ENCODE results near the gene RASGRP1. TPM values are rescaled to one million over a fixed set of nuclear protein-coding genes. Genes with fewer than 3 reads are reported as not detected.

Gene RASGRP1
- total and polyA plus RNA-seq, 7 experiments from 2014 or later: 77.6 to 182 (median 101) TPM

GRCh38 chr15:38509152-38509551, 55.5 kb downstream of the RASGRP1 start:
- no peaks in the 10 kb centered on the region for H3K27me3 Mint-ChIP-seq

GRCh38 chr15:38508647-38509046, 56.0 kb downstream of the RASGRP1 start:
- Mint-ChIP-seq H3K36me3 (peaks cover 4 to 64% (median 31%) of the 10 kb centered on the region in 5 donors), H3K4me1 (peaks cover 0 to 50% (median 0%) of the 10 kb centered on the region in 7 donors), H3K9me3 (no peaks in the 10 kb centered on the region), H3K4me3 (peak overlapping the region in 1 of 10 donors; percentile 44), H3K27me3 (no peaks in the 10 kb centered on the region), H3K27ac (peak overlapping the region; percentile 55 to 84 (median 72))
- intact Hi-C loops (cut with micrococcal nuclease): loop anchor here in 1 of 2 donors (2.0 kb wide), 1 partner anchor 18 kb away; no protein-coding TSS in a partner anchor
- Histone ChIP-seq H3K9me3 (ENCODE audit: control insufficient read depth in 2 of 3, low read length in 3 of 3) (no peaks in the 10 kb centered on the region), H3K4me1 (ENCODE audit: control insufficient read depth in 2 of 2, insufficient read depth in 2 of 2, low read length in 2 of 2) (no peaks in the 10 kb centered on the region), H3K36me3 (ENCODE audit: control insufficient read depth in 2 of 3, insufficient read depth in 3 of 3, low read length in 3 of 3) (peaks cover 51 to 99% (median 82%) of the 10 kb centered on the region in 3 experiments), H3K27me3 (ENCODE audit: control insufficient read depth in 2 of 2, insufficient read depth in 2 of 2, low read length in 2 of 2) (no peaks in the 10 kb centered on the region), H3K27ac (ENCODE audit: low read depth, low read length) (no peak overlapping the region), H3K4me3 (ENCODE audit: low read length) (no peak overlapping the region)
- no peak for DNase-seq
- ChIA-PET POLR2A (interaction anchor here (0.9 kb wide), 1 partner anchor 13 kb away, joined by 3 read pairs; no protein-coding TSS in a partner anchor), CTCF (no interaction called here)
- ATAC-seq: no peak

More at GRCh38 chr15:38509152-38509551, 55.5 kb downstream of the RASGRP1 start:
- H3K27me3 ChIP-seq (ENCODE audit: control insufficient read depth in 2 of 2, insufficient read depth in 2 of 2, low read length in 2 of 2): no peaks in the 10 kb centered on the region
- H3K9me3 ChIP-seq (ENCODE audit: control insufficient read depth in 2 of 3, low read length in 3 of 3): no peaks in the 10 kb centered on the region
- Mint-ChIP-seq H3K4me1 (peaks cover 0 to 52% (median 0%) of the 10 kb centered on the region in 7 donors), H3K27ac (peak overlapping the region in 7 of 9 donors; percentile 55 to 84 (median 73)), H3K36me3 (peaks cover 3 to 65% (median 34%) of the 10 kb centered on the region in 5 donors), H3K4me3 (peak overlapping the region in 1 of 10 donors; percentile 44), H3K9me3 (no peaks in the 10 kb centered on the region)
- H3K27ac ChIP-seq (ENCODE audit: low read depth, low read length): no peak overlapping the region
- no peak overlapping the region for H3K4me3 ChIP-seq (ENCODE audit: low read length)
- peaks cover 54 to 99% (median 84%) of the 10 kb centered on the region in 3 experiments for H3K36me3 ChIP-seq (ENCODE audit: control insufficient read depth in 2 of 3, insufficient read depth in 3 of 3, low read length in 3 of 3)
- CTCF ChIA-PET: interaction anchor here (1.2 to 2.2 kb wide), 2 partner anchors 54 to 190 kb away, joined by 3 to 7 read pairs; no protein-coding TSS in a partner anchor
- POLR2A ChIA-PET: interaction anchor here (0.9 kb wide), 1 partner anchor 22 kb away, joined by 3 read pairs; no protein-coding TSS in a partner anchor
- DNase-seq (no peak), ATAC-seq (no peak)
- intact Hi-C loops (cut with micrococcal nuclease): loop anchor here in 1 of 2 donors (2.0 kb wide), 1 partner anchor 18 kb away; no protein-coding TSS in a partner anchor
- no peaks in the 10 kb centered on the region for H3K4me1 ChIP-seq (ENCODE audit: control insufficient read depth in 2 of 2, insufficient read depth in 2 of 2, low read length in 2 of 2)

- H3K27ac ChIP-seq (ENCODE audit: low read depth, low read length): peak overlapping the region; percentile 32
- H3K4me1 ChIP-seq (ENCODE audit: control insufficient read depth in 2 of 2, insufficient read depth in 2 of 2, low read length in 2 of 2): no peaks in the 10 kb centered on the region
- H3K27ac Mint-ChIP-seq: peak overlapping the region; percentile 18 to 84 (median 59)
- H3K9me3 Mint-ChIP-seq: no peaks in the 10 kb centered on the region
- ChIA-PET POLR2A (no interaction called here), CTCF (interaction anchor here (0.7 to 2.1 kb wide), 3 partner anchors 10 to 180 kb away, joined by 4 to 6 read pairs (median 4); no protein-coding TSS in a partner anchor)
- no peaks in the 10 kb centered on the region for H3K27me3 Mint-ChIP-seq
- DNase-seq (no peak), ATAC-seq (no peak)
- H3K36me3 Mint-ChIP-seq: peaks cover 14 to 69% (median 35%) of the 10 kb centered on the region in 5 donors
- no peaks in the 10 kb centered on the region for H3K9me3 ChIP-seq (ENCODE audit: control insufficient read depth in 2 of 3, low read length in 3 of 3)
- H3K4me1 Mint-ChIP-seq: peaks cover 0 to 47% (median 0%) of the 10 kb centered on the region in 7 donors
- no peak overlapping the region for H3K4me3 ChIP-seq (ENCODE audit: low read length)
- intact Hi-C loops (cut with micrococcal nuclease): no loop called here
- no peaks in the 10 kb centered on the region for H3K27me3 ChIP-seq (ENCODE audit: control insufficient read depth in 2 of 2, insufficient read depth in 2 of 2, low read length in 2 of 2)
- no peak overlapping the region for H3K4me3 Mint-ChIP-seq
- peaks cover 48 to 99% (median 82%) of the 10 kb centered on the region in 3 experiments for H3K36me3 ChIP-seq (ENCODE audit: control insufficient read depth in 2 of 3, insufficient read depth in 3 of 3, low read length in 3 of 3)
These were observed 57.0 kb downstream of the RASGRP1 start for GRCh38 chr15:38507570-38507969.

- H3K9me3 ChIP-seq (ENCODE audit: control insufficient read depth in 2 of 3, low read length in 3 of 3): no peaks in the 10 kb centered on the region
- no peaks in the 10 kb centered on the region for H3K4me1 ChIP-seq (ENCODE audit: control insufficient read depth in 2 of 2, insufficient read depth in 2 of 2, low read length in 2 of 2)
- Mint-ChIP-seq H3K9me3 (no peaks in the 10 kb centered on the region), H3K4me1 (peaks cover 0 to 48% (median 0%) of the 10 kb centered on the region in 7 donors), H3K27ac (peak overlapping the region; percentile 18 to 84 (median 59)), H3K36me3 (peaks cover 15 to 74% (median 40%) of the 10 kb centered on the region in 5 donors), H3K27me3 (no peaks in the 10 kb centered on the region), H3K4me3 (no peak overlapping the region)
- no peak overlapping the region for H3K4me3 ChIP-seq (ENCODE audit: low read length)
- H3K27ac ChIP-seq (ENCODE audit: low read depth, low read length): peak overlapping the region; percentile 32
- peaks cover 53 to 99% (median 82%) of the 10 kb centered on the region in 3 experiments for H3K36me3 ChIP-seq (ENCODE audit: control insufficient read depth in 2 of 3, insufficient read depth in 3 of 3, low read length in 3 of 3)
- ATAC-seq (no peak), DNase-seq (no peak)
- H3K27me3 ChIP-seq (ENCODE audit: control insufficient read depth in 2 of 2, insufficient read depth in 2 of 2, low read length in 2 of 2): no peaks in the 10 kb centered on the region
- POLR2A ChIA-PET: no interaction called here
- intact Hi-C loops (cut with micrococcal nuclease): no loop called here
- CTCF ChIA-PET: interaction anchor here (0.7 to 2.1 kb wide), 3 partner anchors 57 to 184 kb away, joined by 4 to 9 read pairs (median 6); no protein-coding TSS in a partner anchor
These were observed 57.6 kb downstream of the RASGRP1 start for GRCh38 chr15:38506997-38507396.

- H3K27ac Mint-ChIP-seq: peak overlapping the region; percentile 23 to 84 (median 63)
- Histone ChIP-seq H3K4me1 (ENCODE audit: control insufficient read depth in 2 of 2, insufficient read depth in 2 of 2, low read length in 2 of 2) (no peaks in the 10 kb centered on the region), H3K9me3 (ENCODE audit: control insufficient read depth in 2 of 3, low read length in 3 of 3) (no peaks in the 10 kb centered on the region), H3K27ac (ENCODE audit: low read depth, low read length) (peak overlapping the region; percentile 29), H3K36me3 (ENCODE audit: control insufficient read depth in 2 of 3, insufficient read depth in 3 of 3, low read length in 3 of 3) (peaks cover 65 to 98% (median 79%) of the 10 kb centered on the region in 3 experiments), H3K27me3 (ENCODE audit: control insufficient read depth in 2 of 2, insufficient read depth in 2 of 2, low read length in 2 of 2) (no peaks in the 10 kb centered on the region), H3K4me3 (ENCODE audit: low read length) (no peak overlapping the region)
- H3K4me1 Mint-ChIP-seq: peaks cover 0 to 36% (median 2%) of the 10 kb centered on the region in 7 donors
- H3K4me3 Mint-ChIP-seq: no peak overlapping the region
- ATAC-seq (no peak), DNase-seq (no peak)
- intact Hi-C loops (cut with micrococcal nuclease): loop anchor here in 1 of 2 donors (2.0 kb wide), 2 partner anchors 14 to 16 kb away; no protein-coding TSS in a partner anchor
- peaks cover 23 to 81% (median 51%) of the 10 kb centered on the region in 5 donors for H3K36me3 Mint-ChIP-seq
- ChIA-PET POLR2A (interaction anchor here (0.5 to 1.4 kb wide), 7 partner anchors 14 to 202 kb away, joined by 3 to 5 read pairs (median 3); no protein-coding TSS in a partner anchor), CTCF (interaction anchor here (0.7 to 1.9 kb wide), 5 partner anchors 23 to 186 kb away, joined by 3 to 9 read pairs (median 3); no protein-coding TSS in a partner anchor)
- H3K9me3 Mint-ChIP-seq: no peaks in the 10 kb centered on the region
- H3K27me3 Mint-ChIP-seq: no peaks in the 10 kb centered on the region
These were observed 59.7 kb downstream of the RASGRP1 start for GRCh38 chr15:38504680-38505467.

GRCh38 chr15:38503496-38503895, 61.1 kb downstream of the RASGRP1 start:
- DNase-seq (no peak), ATAC-seq (no peak)
- peaks cover 33 to 87% (median 60%) of the 10 kb centered on the region in 5 donors for H3K36me3 Mint-ChIP-seq
- Histone ChIP-seq H3K4me3 (ENCODE audit: low read length) (no peak overlapping the region), H3K27ac (ENCODE audit: low read depth, low read length) (peak overlapping the region; percentile 46), H3K36me3 (ENCODE audit: control insufficient read depth in 2 of 3, insufficient read depth in 3 of 3, low read length in 3 of 3) (peaks cover 72 to 99% (median 82%) of the 10 kb centered on the region in 3 experiments), H3K27me3 (ENCODE audit: control insufficient read depth in 2 of 2, insufficient read depth in 2 of 2, low read length in 2 of 2) (no peaks in the 10 kb centered on the region), H3K4me1 (ENCODE audit: control insufficient read depth in 2 of 2, insufficient read depth in 2 of 2, low read length in 2 of 2) (no peaks in the 10 kb centered on the region), H3K9me3 (ENCODE audit: control insufficient read depth in 2 of 3, low read length in 3 of 3) (no peaks in the 10 kb centered on the region)
- peak overlapping the region in 7 of 9 donors; percentile 0 to 85 (median 56) for H3K27ac Mint-ChIP-seq
- CTCF ChIA-PET: interaction anchor here (0.8 to 1.5 kb wide), 4 partner anchors 17 to 187 kb away, joined by 3 to 6 read pairs (median 4); partner anchors contain the start of gene RASGRP1
- intact Hi-C loops (cut with micrococcal nuclease): no loop called here
- POLR2A ChIA-PET: interaction anchor here (0.9 to 1.2 kb wide), 2 partner anchors 138 to 144 kb away, joined by 3 read pairs; no protein-coding TSS in a partner anchor
- H3K27me3 Mint-ChIP-seq: no peaks in the 10 kb centered on the region
- H3K4me3 Mint-ChIP-seq: no peak overlapping the region
- H3K4me1 Mint-ChIP-seq: peaks cover 0 to 36% (median 8%) of the 10 kb centered on the region in 7 donors
- H3K9me3 Mint-ChIP-seq: no peaks in the 10 kb centered on the region

Measured in naive thymus-derived CD4-positive, alpha-beta T cell (primary cell).